Measurements from ENCODE around the gene DHFR.
"Not testable (repeated sequence)": the region's sequence is repeated elsewhere in the genome, so short reads cannot be mapped to it uniquely, and the experiment has no call there.

DHFR gene

GRCh38 chr5:80654391-80655230, at the start of gene DHFR, which contains the start of gene MSH3:
DHFR (minus strand) TSS chr5:80654983; CDS start chr5:80654489, 494 bp downstream.
MSH3 (plus strand) TSS chr5:80654652; CDS start chr5:80654728, 76 bp downstream.
- DNase-seq, result peak; percentile 92

- no peak for DNase-seq
Observed at GRCh38 chr5:80704221-80704620, 49.4 kb upstream of the DHFR start.

GRCh38 chr5:80703747-80704146, 49.0 kb upstream of the DHFR start:
- DNase-seq, result no peak

GRCh38 chr5:80703291-80703690, 48.5 kb upstream of the DHFR start:
- DNase-seq, result no peak

- no peak for DNase-seq
Observed at GRCh38 chr5:80701597-80701996, 46.8 kb upstream of the DHFR start.

GRCh38 chr5:80698369-80698768, 43.6 kb upstream of the DHFR start:
- no peak for DNase-seq

GRCh38 chr5:80697100-80697499, 42.3 kb upstream of the DHFR start:
- no peak for DNase-seq

GRCh38 chr5:80696450-80696849, 41.7 kb upstream of the DHFR start:
- no peak for DNase-seq

GRCh38 chr5:80695666-80696065, 40.9 kb upstream of the DHFR start:
- DNase-seq, result no peak

- no peak for DNase-seq
Observed at GRCh38 chr5:80689627-80690026, 34.8 kb upstream of the DHFR start.

GRCh38 chr5:80688648-80689420, 34.1 kb upstream of the DHFR start:
- no peak for DNase-seq

GRCh38 chr5:80686757-80687156, 32.0 kb upstream of the DHFR start:
- DNase-seq, result peak in 1 of 2 donors; percentile 56

GRCh38 chr5:80676706-80677105, 21.9 kb upstream of the DHFR start:
- no peak for DNase-seq

- DNase-seq, result peak; percentile 61 to 67
Observed at GRCh38 chr5:80672140-80672736, 17.5 kb upstream of the DHFR start.

GRCh38 chr5:80668016-80668969, 13.5 kb upstream of the DHFR start:
- DNase-seq, result peak in 1 of 2 donors; percentile 18

GRCh38 chr5:80667384-80667783, 12.6 kb upstream of the DHFR start:
- DNase-seq, result no peak

- no peak for DNase-seq
Observed at GRCh38 chr5:80665057-80665456, 10.3 kb upstream of the DHFR start.

GRCh38 chr5:80662108-80662507, 7.3 kb upstream of the DHFR start:
- DNase-seq, result no peak

GRCh38 chr5:80660661-80661060, 5.9 kb upstream of the DHFR start:
- DNase-seq, result not testable (repeated sequence)

GRCh38 chr5:80659106-80659505, 4.3 kb upstream of the DHFR start:
- no peak for DNase-seq

GRCh38 chr5:80656425-80656824, 1.6 kb upstream of the DHFR start:
- DNase-seq, result no peak

- DNase-seq, result no peak
Observed at GRCh38 chr5:80655231-80655774, 520 bp upstream of the DHFR start.
